GM12878 (cell line): ENCODE data around the gene DYSF. TPM values are rescaled to one million over a fixed set of nuclear protein-coding genes. Genes with fewer than 3 reads are reported as not detected.

ENCODE experiments used
- ATAC-seq: fragments of 200-7000 bp; cut with Tn5 transposase; 3 replicates; pipeline ENCODE4 v1.9.1; 2020; ENCODE audit warnings: mild to moderate bottlenecking, moderate library complexity
- BruUV-seq: library from RNA; stranded (reverse); fragments of 400-500 nt; replicated peaks from 2 replicates; lab custom pipeline; 2021; lab: Mats Ljungman, UMichigan
- CTCF ChIA-PET: fragments of 300-600 bp; sonication (Branson Sonifier 250); formaldehyde crosslinking; extraction: SDS; loops from one replicate; lab custom pipeline; 2021; ENCODE audit warnings: inconsistent platforms; lab: Yijun Ruan, JAX
- POLR2A ChIA-PET: fragments of 350-600 bp; formaldehyde crosslinking; extraction: SDS; loops from one replicate; lab custom pipeline; 2021; ENCODE audit warnings: inconsistent platforms; lab: Charles Lee
- RAD21 ChIA-PET: fragments of 300-600 bp; sonication (Branson Sonifier 250); formaldehyde crosslinking; loops from one replicate; lab custom pipeline; 2023; ENCODE audit warnings: antibody characterized with exemption; ENCODE audit not compliant: unreplicated experiment; lab: Charles Lee
- SMC1A ChIA-PET: fragments of 300-600 bp; sonication (Branson Sonifier 250); formaldehyde crosslinking; loops from one replicate; lab custom pipeline; 2023; ENCODE audit not compliant: unreplicated experiment, uncharacterized antibody; lab: Charles Lee
- DNase-seq: peaks from one replicate; pipeline ENCODE4 v3.0.0-alpha.2; 2011; ENCODE audit warnings: low read depth, low spot score
- FAIRE-seq: peaks from 3 replicates; lab custom pipeline; 2011; peaks lifted over from hg19 to GRCh38; lab: Jason Lieb, UNC
- H2AFZ ChIP-seq: 2 replicates; pipeline ENCODE4 v1.6.0; 2011; ENCODE audit warnings: low read depth, low read length, control low read depth; ENCODE audit not compliant: control insufficient read depth
- H3K27ac ChIP-seq: 2 replicates; pipeline ENCODE4 v1.5.1; 2011; ENCODE audit warnings: control low read depth; ENCODE audit not compliant: control insufficient read depth, insufficient read depth
- H3K27me3 ChIP-seq, 2 experiments: replicated peaks in 1 of 2; 2 replicates each; pipeline versions ENCODE4 v1.6.0 to v1.6.1; 2011; ENCODE audit warnings: low read length in 1 of 2; ENCODE audit not compliant: control insufficient read depth in 2 of 2, insufficient read depth in 2 of 2
- H3K36me3 ChIP-seq, 2 experiments: 2 replicates each; pipeline ENCODE4 v1.5.1; 2011; ENCODE audit warnings: low read length in 1 of 2; ENCODE audit not compliant: control insufficient read depth in 2 of 2, insufficient read depth in 2 of 2
- H3K4me1 ChIP-seq: 2 replicates; pipeline ENCODE4 v1.6.1; 2011; ENCODE audit warnings: mild to moderate bottlenecking, low read length, moderate library complexity, mixed read lengths; ENCODE audit not compliant: control insufficient read depth, insufficient read depth
- H3K4me2 ChIP-seq: 2 replicates; pipeline ENCODE4 v1.6.0; 2011; ENCODE audit warnings: control low read depth; ENCODE audit not compliant: control insufficient read depth, insufficient read depth
- H3K4me3 ChIP-seq: fragments of 200-600 bp; sonication (generic); 2 replicates; pipeline ENCODE4 v1.5.1; 2016
- H3K79me2 ChIP-seq: 2 replicates; pipeline ENCODE4 v1.6.0; 2011; ENCODE audit warnings: low read length; ENCODE audit not compliant: control insufficient read depth, insufficient read depth
- H3K9ac ChIP-seq: 2 replicates; pipeline ENCODE4 v1.8.0; 2011; ENCODE audit warnings: low read length, control low read depth, mixed read lengths; ENCODE audit not compliant: control insufficient read depth, insufficient read depth
- H3K9me3 ChIP-seq: replicated peaks from 3 replicates; pipeline ENCODE4 v1.5.1; 2011; ENCODE audit warnings: mild to moderate bottlenecking, low read length; ENCODE audit not compliant: control insufficient read depth, insufficient read depth
- H4K20me1 ChIP-seq: 2 replicates; pipeline ENCODE4 v1.6.0; 2011; ENCODE audit not compliant: control insufficient read depth, insufficient read depth
- CBX5 ChIP-seq: sonication (generic); IDR thresholded peaks from 2 replicates; pipeline ENCODE4 v1.6.1; 2016; ENCODE audit warnings: low read depth, moderate library complexity, mild to moderate bottlenecking, inconsistent platforms
- IKZF2 ChIP-seq, 2 experiments: fragments of 450-650 bp; IDR thresholded peaks; 2 replicates each; pipeline ENCODE4 v1.6.1; 2017; ENCODE audit warnings: mild to moderate bottlenecking in 2 of 2, moderate library complexity in 2 of 2
- IRF3 ChIP-seq: fragments of 450-650 bp; IDR thresholded peaks from 2 replicates; pipeline ENCODE4 v1.6.1; 2014; ENCODE audit warnings: mild to moderate bottlenecking
- LARP7 ChIP-seq: fragments of 450-650 bp; IDR thresholded peaks from 2 replicates; pipeline ENCODE4 v1.6.1; 2017; ENCODE audit warnings: mild to moderate bottlenecking
- MXI1 ChIP-seq: fragments of 150-350 bp; IDR thresholded peaks from 2 replicates; pipeline ENCODE4 v1.6.1; 2011; ENCODE audit warnings: low read depth, mild to moderate bottlenecking, inconsistent platforms, low read length, improper control_type of control experiment
- NR2C1 ChIP-seq: fragments of 450-650 bp; IDR thresholded peaks from 2 replicates; pipeline ENCODE4 v1.6.1; 2017; ENCODE audit warnings: antibody characterized with exemption, mild to moderate bottlenecking, moderate library complexity
- NRF1 ChIP-seq: conservative IDR thresholded peaks from 2 replicates; pipeline ENCODE4 v1.6.1; 2011; ENCODE audit warnings: mild to moderate bottlenecking, low read depth, low read length, improper control_type of control experiment
- PAX5 ChIP-seq: IDR thresholded peaks from 2 replicates; pipeline ENCODE4 v1.6.1; 2011; ENCODE audit warnings: low read depth, low read length, borderline replicate concordance
- PAX8 ChIP-seq: fragments of 450-650 bp; IDR thresholded peaks from 2 replicates; pipeline ENCODE4 v1.6.1; 2017; ENCODE audit warnings: mild to moderate bottlenecking, moderate library complexity
- POLR2AphosphoS2 ChIP-seq: IDR thresholded peaks from 2 replicates; pipeline ENCODE4 v1.6.1; 2011; ENCODE audit warnings: low read depth, mild to moderate bottlenecking, low read length, improper control_type of control experiment, moderate library complexity
- RB1 ChIP-seq: fragments of 450-650 bp; formaldehyde crosslinking; IDR thresholded peaks from 2 replicates; pipeline ENCODE4 v1.6.1; 2017; ENCODE audit warnings: mild to moderate bottlenecking, borderline replicate concordance
- RCOR1 ChIP-seq: conservative IDR thresholded peaks from 2 replicates; pipeline ENCODE4 v1.6.1; 2012; ENCODE audit warnings: low read depth, low read length, improper control_type of control experiment
- SMAD1 ChIP-seq: fragments of 450-650 bp; IDR thresholded peaks from 2 replicates; pipeline ENCODE4 v1.6.1; 2018; ENCODE audit warnings: mild to moderate bottlenecking, low read depth; ENCODE audit not compliant: partially characterized antibody
- SMAD5 ChIP-seq: IDR thresholded peaks from 2 replicates; pipeline ENCODE4 v1.6.1; 2016; ENCODE audit warnings: antibody characterized with exemption, low read depth
- ZBTB4 ChIP-seq: fragments of 450-650 bp; formaldehyde crosslinking; IDR thresholded peaks from 2 replicates; pipeline ENCODE4 v1.4.0; 2022; ENCODE audit warnings: mild to moderate bottlenecking, moderate library complexity
- WGBS: methylation state at CpG from one replicate; pipeline ENCODE4 v1.1.6; 2016; ENCODE audit warnings: low lambda C conversion rate; ENCODE audit not compliant: insufficient replicate concordance, insufficient coverage; ENCODE audit errors: missing lambda C conversion rate; 5-methylcytosine and 5-hydroxymethylcytosine counted together
- in situ Hi-C: fragments of 300-500 bp; cut with MboI; formaldehyde crosslinking; loops from 9 replicates; pipeline ENCODE4 v1.14.3; 2018; ENCODE audit warnings: mixed read lengths
- intact Hi-C: fragments of 100-400 bp; cut with micrococcal nuclease; formaldehyde crosslinking; loops from one replicate; pipeline ENCODE4 v1.14.2; 2022; ENCODE audit not compliant: unreplicated experiment
- polyA plus RNA-seq, 11 experiments: library from polyadenylated mRNA; depleted of rRNA in 4 of 11; unstranded in 6 of 11; stranded (reverse) in 5 of 11; fragments of >200 nt; fragmentation: Nextera tagmentation in 4 of 11; fragmentation: Illumina TruSeq in 1 of 11; extraction: Ambion mirVana in 4 of 11; extraction: Trizol in 1 of 11; gene quantifications; 1 replicate in 1 of 11; 2 replicates in 10 of 11; pipeline versions ENCODE4 v1.2.1 to v1.2.3, GENCODE V29; 2011 to 2016; ENCODE audit warnings: inconsistent platforms in 2 of 11, missing spikeins in 2 of 11, low read depth in 1 of 11
- total RNA-seq, 4 experiments: library from RNA; depleted of rRNA in 3 of 4; stranded (reverse); fragments of >200 nt in 3 of 4; fragmentation: Illumina TruSeq in 1 of 4; extraction: Trizol in 1 of 4; gene quantifications; 2 replicates each; pipeline versions ENCODE4 v1.2.1 to v1.2.3, GENCODE V29; 2013 to 2021

DYSF gene
- total and polyA plus RNA-seq, 10 of the 15 experiments (the other 5 are each of a cell fraction or from before 2014, with no cell fraction given), result under 0.01 to 0.15 (median 0.03) TPM; not detected in 7

- no peak for DNase-seq
- in situ Hi-C loops (no loop called here), intact Hi-C loops (no loop called here)
- Histone ChIP-seq H3K79me2 (no peaks in the 10 kb centered on the region), H3K27ac (no peak overlapping the region), H4K20me1 (no peaks in the 10 kb centered on the region), H3K9me3 (no peaks in the 10 kb centered on the region), H3K4me2 (no peak overlapping the region), H3K36me3 (no peaks in the 10 kb centered on the region), H3K4me3 (no peak overlapping the region), H3K27me3 (peaks cover 0 to 4% of the 10 kb centered on the region in 2 experiments; a peak in 3 of 4 replicates), H3K4me1 (no peaks in the 10 kb centered on the region), H3K9ac (no peak overlapping the region), H2AFZ (no peak overlapping the region)
- 26% methylated on average over 11 of the region's 11 CpGs for WGBS
- ChIA-PET POLR2A (no interaction called here), CTCF (no interaction called here), SMC1A (no interaction called here), RAD21 (no interaction called here)
- no peak for ATAC-seq
- no peak for FAIRE-seq
- TF ChIP-seq PAX8 (no peak), MXI1 (no peak), IKZF2 (IDR thresholded peaks at IDR 0.05) (no peak), RCOR1 (no peak), NRF1 (no peak), IRF3 (no peak), ZBTB4 (no peak), RB1 (no peak), LARP7 (no peak), CBX5 (no peak), SMAD1 (no peak), PAX5 (no peak), NR2C1 (no peak), POLR2AphosphoS2 (no peak), SMAD5 (no peak)
- no TSS peak for BruUV-seq
Measured at GRCh38 chr2:71550801-71551630, 97.7 kb downstream of the DYSF start.
